Panc1 (cell line): ENCODE measurements around the gene MYLK. TPM values are rescaled to one million over a fixed set of nuclear protein-coding genes. Genes with fewer than 3 reads are reported as not detected.

ENCODE experiments used
- ATAC-seq: fragments of 200-7000 bp; cut with Tn5 transposase; 2 replicates; pipeline ENCODE4 v1.9.1; 2020; ENCODE audit warnings: mild to moderate bottlenecking, moderate library complexity
- BruUV-seq: library from RNA; stranded (reverse); fragments of 400-500 nt; replicated peaks from 2 replicates; lab custom pipeline; 2021; lab: Mats Ljungman, UMichigan
- CTCF ChIA-PET: fragments of 300-600 bp; sonication (Branson Sonifier 250); formaldehyde crosslinking; loops from one replicate; lab custom pipeline; 2022; ENCODE audit warnings: antibody characterized with exemption; lab: Charles Lee
- POLR2A ChIA-PET: fragments of 300-600 bp; sonication (Branson Sonifier 250); formaldehyde crosslinking; loops from one replicate; lab custom pipeline; 2022; ENCODE audit warnings: antibody characterized with exemption; lab: Charles Lee
- DNase-seq: peaks from one replicate; pipeline ENCODE4 v3.0.0-alpha.2; 2010; ENCODE audit warnings: low read depth, low spot score
- H3K27ac ChIP-seq: 2 replicates; pipeline ENCODE4 v1.5.1; 2011; ENCODE audit warnings: mild to moderate bottlenecking, low read length, inconsistent platforms
- H3K27me3 ChIP-seq: fragments of 200-500 bp; sonication (Bioruptor generic); 2 replicates; pipeline ENCODE4 v1.6.0; 2014; ENCODE audit warnings: low read length, inconsistent platforms; ENCODE audit not compliant: control insufficient read depth, insufficient read depth
- H3K36me3 ChIP-seq: fragments of 200-500 bp; sonication (Bioruptor generic); 2 replicates; pipeline ENCODE4 v1.5.1; 2014; ENCODE audit warnings: inconsistent platforms, mild to moderate bottlenecking, low read length, moderate library complexity; ENCODE audit not compliant: control insufficient read depth, insufficient read depth
- H3K4me1 ChIP-seq: 2 replicates; pipeline ENCODE4 v1.5.1; 2011; ENCODE audit warnings: inconsistent platforms, mild to moderate bottlenecking, low read length, moderate library complexity; ENCODE audit not compliant: control insufficient read depth, insufficient read depth
- H3K4me3 ChIP-seq, 2 experiments: 2 replicates each; pipeline ENCODE4 v1.5.1; 2011 to 2012; ENCODE audit warnings: low read depth in 2 of 2, low read length in 2 of 2, mild to moderate bottlenecking in 2 of 2, inconsistent platforms in 1 of 2, moderate library complexity in 1 of 2
- H3K9me3 ChIP-seq: fragments of 200-500 bp; sonication (Bioruptor generic); 2 replicates; pipeline ENCODE4 v1.5.1; 2014; ENCODE audit warnings: low read depth, mild to moderate bottlenecking, inconsistent platforms, low read length, moderate library complexity; ENCODE audit not compliant: control insufficient read depth, insufficient read depth
- POLR2AphosphoS5 ChIP-seq: IDR thresholded peaks from 2 replicates; pipeline ENCODE4 v1.6.1; 2012; ENCODE audit warnings: mild to moderate bottlenecking, low read depth, low read length, moderate library complexity
- SIN3A ChIP-seq: IDR thresholded peaks from 2 replicates; pipeline ENCODE4 v1.6.1; 2012; ENCODE audit warnings: low read depth, mild to moderate bottlenecking, low read length, moderate library complexity, borderline replicate concordance; ENCODE audit not compliant: insufficient read depth
- TCF7L2 ChIP-seq: IDR thresholded peaks from 2 replicates; pipeline ENCODE4 v1.6.1; 2011; ENCODE audit warnings: mild to moderate bottlenecking, low read depth, low read length, inconsistent platforms
- in situ Hi-C: cut with HindIII; loops from 2 replicates; pipeline ENCODE4 v1.10.0; 2016; ENCODE audit warnings: low sequenced_read_pairs, low pct_unique_long_range_greater_than_20kb
- intact Hi-C: fragments of 100-400 bp; cut with micrococcal nuclease; formaldehyde crosslinking; loops from one replicate; pipeline ENCODE4 v1.10.0; 2022; ENCODE audit not compliant: unreplicated experiment
- total RNA-seq: library from RNA; stranded (reverse); gene quantifications from one replicate; pipeline ENCODE4 v1.2.1, GENCODE V29; 2021; ENCODE audit not compliant: unreplicated experiment
- TF ChIP-seq, protein P1 (sequence below): fragments of 450-650 bp; IDR thresholded peaks from 2 replicates; pipeline ENCODE4 v1.5.1; 2017; ENCODE audit warnings: mild to moderate bottlenecking
- TF ChIP-seq, protein P2 (sequence below), 2 experiments: IDR thresholded peaks; 2 replicates each; pipeline ENCODE4 v1.6.1; 2011 to 2012; ENCODE audit warnings: low read depth in 2 of 2, control low read depth in 1 of 2, low read length in 1 of 2, mild to moderate bottlenecking in 1 of 2, moderate library complexity in 1 of 2; ENCODE audit not compliant: insufficient read depth in 1 of 2

The MYLK gene
- total RNA-seq, 1 experiment from 2014 or later: 29.7 TPM

DNA sequence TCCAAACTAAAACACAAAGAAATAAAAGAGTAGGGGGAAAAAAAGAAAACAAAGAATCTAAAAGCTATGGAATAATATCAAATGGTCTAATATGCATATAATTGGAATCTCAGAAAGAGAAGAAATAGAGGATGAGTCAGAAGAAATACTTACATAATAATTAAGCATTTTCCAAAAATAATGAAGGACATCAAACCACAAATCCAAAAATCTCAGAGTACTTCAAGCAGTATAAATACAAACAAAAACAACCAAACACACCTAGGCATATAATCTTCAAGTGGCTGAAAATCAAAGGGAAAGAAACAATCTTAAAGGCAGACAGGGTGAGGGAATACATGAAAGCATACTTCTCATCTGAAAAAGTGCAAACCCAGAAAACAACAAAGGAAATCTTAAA lies 46.3 kb downstream of the MYLK start:
- DNase-seq (no peak), ATAC-seq (no peak)
- ChIA-PET CTCF (no interaction called here), POLR2A (no interaction called here)
- TF ChIP-seq, protein P1, sequence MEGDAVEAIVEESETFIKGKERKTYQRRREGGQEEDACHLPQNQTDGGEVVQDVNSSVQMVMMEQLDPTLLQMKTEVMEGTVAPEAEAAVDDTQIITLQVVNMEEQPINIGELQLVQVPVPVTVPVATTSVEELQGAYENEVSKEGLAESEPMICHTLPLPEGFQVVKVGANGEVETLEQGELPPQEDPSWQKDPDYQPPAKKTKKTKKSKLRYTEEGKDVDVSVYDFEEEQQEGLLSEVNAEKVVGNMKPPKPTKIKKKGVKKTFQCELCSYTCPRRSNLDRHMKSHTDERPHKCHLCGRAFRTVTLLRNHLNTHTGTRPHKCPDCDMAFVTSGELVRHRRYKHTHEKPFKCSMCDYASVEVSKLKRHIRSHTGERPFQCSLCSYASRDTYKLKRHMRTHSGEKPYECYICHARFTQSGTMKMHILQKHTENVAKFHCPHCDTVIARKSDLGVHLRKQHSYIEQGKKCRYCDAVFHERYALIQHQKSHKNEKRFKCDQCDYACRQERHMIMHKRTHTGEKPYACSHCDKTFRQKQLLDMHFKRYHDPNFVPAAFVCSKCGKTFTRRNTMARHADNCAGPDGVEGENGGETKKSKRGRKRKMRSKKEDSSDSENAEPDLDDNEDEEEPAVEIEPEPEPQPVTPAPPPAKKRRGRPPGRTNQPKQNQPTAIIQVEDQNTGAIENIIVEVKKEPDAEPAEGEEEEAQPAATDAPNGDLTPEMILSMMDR: no peak
- no peak for TF ChIP-seq TCF7L2
- TF ChIP-seq POLR2AphosphoS5: no peak
- TF ChIP-seq, protein P2, sequence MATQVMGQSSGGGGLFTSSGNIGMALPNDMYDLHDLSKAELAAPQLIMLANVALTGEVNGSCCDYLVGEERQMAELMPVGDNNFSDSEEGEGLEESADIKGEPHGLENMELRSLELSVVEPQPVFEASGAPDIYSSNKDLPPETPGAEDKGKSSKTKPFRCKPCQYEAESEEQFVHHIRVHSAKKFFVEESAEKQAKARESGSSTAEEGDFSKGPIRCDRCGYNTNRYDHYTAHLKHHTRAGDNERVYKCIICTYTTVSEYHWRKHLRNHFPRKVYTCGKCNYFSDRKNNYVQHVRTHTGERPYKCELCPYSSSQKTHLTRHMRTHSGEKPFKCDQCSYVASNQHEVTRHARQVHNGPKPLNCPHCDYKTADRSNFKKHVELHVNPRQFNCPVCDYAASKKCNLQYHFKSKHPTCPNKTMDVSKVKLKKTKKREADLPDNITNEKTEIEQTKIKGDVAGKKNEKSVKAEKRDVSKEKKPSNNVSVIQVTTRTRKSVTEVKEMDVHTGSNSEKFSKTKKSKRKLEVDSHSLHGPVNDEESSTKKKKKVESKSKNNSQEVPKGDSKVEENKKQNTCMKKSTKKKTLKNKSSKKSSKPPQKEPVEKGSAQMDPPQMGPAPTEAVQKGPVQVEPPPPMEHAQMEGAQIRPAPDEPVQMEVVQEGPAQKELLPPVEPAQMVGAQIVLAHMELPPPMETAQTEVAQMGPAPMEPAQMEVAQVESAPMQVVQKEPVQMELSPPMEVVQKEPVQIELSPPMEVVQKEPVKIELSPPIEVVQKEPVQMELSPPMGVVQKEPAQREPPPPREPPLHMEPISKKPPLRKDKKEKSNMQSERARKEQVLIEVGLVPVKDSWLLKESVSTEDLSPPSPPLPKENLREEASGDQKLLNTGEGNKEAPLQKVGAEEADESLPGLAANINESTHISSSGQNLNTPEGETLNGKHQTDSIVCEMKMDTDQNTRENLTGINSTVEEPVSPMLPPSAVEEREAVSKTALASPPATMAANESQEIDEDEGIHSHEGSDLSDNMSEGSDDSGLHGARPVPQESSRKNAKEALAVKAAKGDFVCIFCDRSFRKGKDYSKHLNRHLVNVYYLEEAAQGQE (IDR thresholded peaks at IDR 0.05; ENCODE audit: insufficient read depth in 1 of 2, low read depth in 2 of 2, low read length in 1 of 2): no peak
- TF ChIP-seq SIN3A: no peak
- no peak overlapping the region for H3K4me3 ChIP-seq
- no peaks in the 10 kb centered on the region for H3K27me3 ChIP-seq
- H3K27ac ChIP-seq: no peak overlapping the region
- no TSS peak for BruUV-seq
- H3K36me3 ChIP-seq: no peaks in the 10 kb centered on the region
- peaks cover 23% of the 10 kb centered on the region for H3K9me3 ChIP-seq
- in situ Hi-C loops (no loop called here), intact Hi-C loops (no loop called here)
- no peaks in the 10 kb centered on the region for H3K4me1 ChIP-seq

DNA sequence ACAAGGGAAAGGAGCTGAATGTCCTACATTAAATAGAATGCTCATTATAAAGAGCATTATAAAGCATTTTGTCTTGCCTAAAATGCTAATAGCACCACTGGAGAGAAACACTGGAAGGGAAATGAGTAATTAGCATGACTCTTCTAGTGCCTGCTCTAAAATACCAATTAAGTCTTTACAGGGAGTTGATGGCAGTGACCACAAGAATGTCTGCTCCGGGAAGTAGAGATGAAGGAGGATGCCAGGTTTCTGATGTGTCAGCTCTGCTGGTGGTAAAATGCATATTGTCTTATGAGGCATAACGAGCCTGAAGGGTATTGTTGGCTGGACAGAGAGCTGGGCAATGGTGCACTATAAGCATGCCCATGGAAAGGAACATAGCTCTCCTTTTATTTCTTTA lies 49.5 kb downstream of the MYLK start:
- POLR2A ChIA-PET: no interaction called here

More for the DNA sequence above, 49.5 kb downstream of the MYLK start:
- CTCF ChIA-PET: no interaction called here
- no peak overlapping the region for H3K4me3 ChIP-seq
- peak; percentile 69 for DNase-seq
- no TSS peak for BruUV-seq
- peaks cover 7% of the 10 kb centered on the region; the same call in 1 of the 2 replicates for H3K9me3 ChIP-seq
- TF ChIP-seq, protein P1: no peak
- TF ChIP-seq SIN3A (no peak), TCF7L2 (no peak), POLR2AphosphoS5 (no peak)
- TF ChIP-seq, protein P2 (IDR thresholded peaks at IDR 0.05; ENCODE audit: insufficient read depth in 1 of 2, low read depth in 2 of 2, low read length in 1 of 2): no peak
- in situ Hi-C loops (no loop called here), intact Hi-C loops (no loop called here)
- no peak overlapping the region for H3K27ac ChIP-seq
- H3K36me3 ChIP-seq: no peaks in the 10 kb centered on the region
- no peaks in the 10 kb centered on the region for H3K27me3 ChIP-seq
- no peaks in the 10 kb centered on the region for H3K4me1 ChIP-seq
- ATAC-seq: peak; percentile 73
